ENCODE measurements around the gene AFDN. TPM values are rescaled to one million over a fixed set of nuclear protein-coding genes. Genes with fewer than 3 reads are reported as not detected.

Gene AFDN
- total and polyA plus RNA-seq, 2 experiments from 2014 or later = 66.9 to 200 TPM

DNA sequence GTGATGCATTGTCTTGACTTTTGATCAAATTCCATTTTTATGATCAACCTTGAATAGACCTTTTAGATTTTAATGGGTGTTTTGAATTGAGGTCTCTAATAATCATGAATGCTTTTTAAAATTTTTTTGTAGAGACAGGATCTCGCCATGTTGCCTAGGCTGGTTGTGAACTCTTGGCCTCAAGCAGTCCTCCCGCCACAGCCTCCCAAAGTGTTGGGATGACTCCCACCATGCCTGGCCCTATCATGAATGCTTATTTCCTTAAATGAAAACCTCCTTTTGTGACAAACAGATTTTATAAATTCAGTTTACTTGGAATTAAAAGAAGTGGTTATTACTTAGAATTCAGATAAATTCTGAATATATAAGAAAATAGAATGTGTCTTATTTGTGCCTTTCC lies 110.6 kb downstream of the AFDN start:
- no peak overlapping the region for H2AFZ ChIP-seq
- no peaks in the 10 kb centered on the region for H3K9me3 Mint-ChIP-seq

More for the DNA sequence above, 110.6 kb downstream of the AFDN start:
- Mint-ChIP-seq H3K4me1 (peaks cover 19% of the 10 kb centered on the region; the same call in 2 of the 3 replicates), H3K27ac (no peak overlapping the region), H3K4me3 (no peak overlapping the region), H3K36me3 (ENCODE audit: low read depth) (peaks cover 7% of the 10 kb centered on the region), H3K27me3 (ENCODE audit: insufficient read depth, low read depth, poor library complexity) (no peaks in the 10 kb centered on the region)
- Histone ChIP-seq H3K9me2 (ENCODE audit: insufficient read depth) (no peaks in the 10 kb centered on the region), H3K27me3 (ENCODE audit: insufficient read depth) (no peaks in the 10 kb centered on the region), H4K20me1 (replicated peaks; ENCODE audit: insufficient read depth) (peaks cover 7% of the 10 kb centered on the region; the same call in 1 of the 2 replicates), H3F3A (replicated peaks; ENCODE audit: low read depth) (no peaks in the 10 kb centered on the region), H3K27ac (ENCODE audit: low read depth) (no peak overlapping the region), H3K4me3 (no peak overlapping the region), H3K4me2 (no peak overlapping the region), H3K4me1 (ENCODE audit: insufficient read depth) (peaks cover 14% of the 10 kb centered on the region; the same call in 1 of the 2 replicates), H3K79me2 (replicated peaks; ENCODE audit: insufficient read depth) (peaks cover 21% of the 10 kb centered on the region), H3K36me3 (ENCODE audit: insufficient read depth) (peaks cover 5% of the 10 kb centered on the region; the same call in 1 of the 2 replicates)
- no peak for ATAC-seq
- no peak for DNase-seq (ENCODE audit: low spot score)
- TF ChIP-seq, protein P1, sequence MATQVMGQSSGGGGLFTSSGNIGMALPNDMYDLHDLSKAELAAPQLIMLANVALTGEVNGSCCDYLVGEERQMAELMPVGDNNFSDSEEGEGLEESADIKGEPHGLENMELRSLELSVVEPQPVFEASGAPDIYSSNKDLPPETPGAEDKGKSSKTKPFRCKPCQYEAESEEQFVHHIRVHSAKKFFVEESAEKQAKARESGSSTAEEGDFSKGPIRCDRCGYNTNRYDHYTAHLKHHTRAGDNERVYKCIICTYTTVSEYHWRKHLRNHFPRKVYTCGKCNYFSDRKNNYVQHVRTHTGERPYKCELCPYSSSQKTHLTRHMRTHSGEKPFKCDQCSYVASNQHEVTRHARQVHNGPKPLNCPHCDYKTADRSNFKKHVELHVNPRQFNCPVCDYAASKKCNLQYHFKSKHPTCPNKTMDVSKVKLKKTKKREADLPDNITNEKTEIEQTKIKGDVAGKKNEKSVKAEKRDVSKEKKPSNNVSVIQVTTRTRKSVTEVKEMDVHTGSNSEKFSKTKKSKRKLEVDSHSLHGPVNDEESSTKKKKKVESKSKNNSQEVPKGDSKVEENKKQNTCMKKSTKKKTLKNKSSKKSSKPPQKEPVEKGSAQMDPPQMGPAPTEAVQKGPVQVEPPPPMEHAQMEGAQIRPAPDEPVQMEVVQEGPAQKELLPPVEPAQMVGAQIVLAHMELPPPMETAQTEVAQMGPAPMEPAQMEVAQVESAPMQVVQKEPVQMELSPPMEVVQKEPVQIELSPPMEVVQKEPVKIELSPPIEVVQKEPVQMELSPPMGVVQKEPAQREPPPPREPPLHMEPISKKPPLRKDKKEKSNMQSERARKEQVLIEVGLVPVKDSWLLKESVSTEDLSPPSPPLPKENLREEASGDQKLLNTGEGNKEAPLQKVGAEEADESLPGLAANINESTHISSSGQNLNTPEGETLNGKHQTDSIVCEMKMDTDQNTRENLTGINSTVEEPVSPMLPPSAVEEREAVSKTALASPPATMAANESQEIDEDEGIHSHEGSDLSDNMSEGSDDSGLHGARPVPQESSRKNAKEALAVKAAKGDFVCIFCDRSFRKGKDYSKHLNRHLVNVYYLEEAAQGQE (IDR thresholded peaks at IDR 0.05; ENCODE audit: unreplicated experiment) = no peak
- TF ChIP-seq NANOG (IDR thresholded peaks at IDR 0.05; ENCODE audit: borderline replicate concordance) = no peak
- no peak for TF ChIP-seq ZNF331 (CRISPR knock-in tag; IDR thresholded peaks at IDR 0.05; ENCODE audit: low read depth)
- no peak for TF ChIP-seq STAT1 (IDR thresholded peaks at IDR 0.05; ENCODE audit: unreplicated experiment)
- no peak for TF ChIP-seq POLR2AphosphoS5 (IDR thresholded peaks at IDR 0.05; ENCODE audit: low read depth)
- TF ChIP-seq EZH2 (IDR thresholded peaks at IDR 0.05; ENCODE audit: low read depth, unreplicated experiment) = no peak
- no peak for TF ChIP-seq ETS1 (IDR thresholded peaks at IDR 0.05)
- TF ChIP-seq CREB1 (CRISPR knock-in tag; IDR thresholded peaks at IDR 0.05; ENCODE audit: low read depth) = no peak
- no peak for TF ChIP-seq JUNB (IDR thresholded peaks at IDR 0.05; ENCODE audit: unreplicated experiment)
- TF ChIP-seq, protein P2, sequence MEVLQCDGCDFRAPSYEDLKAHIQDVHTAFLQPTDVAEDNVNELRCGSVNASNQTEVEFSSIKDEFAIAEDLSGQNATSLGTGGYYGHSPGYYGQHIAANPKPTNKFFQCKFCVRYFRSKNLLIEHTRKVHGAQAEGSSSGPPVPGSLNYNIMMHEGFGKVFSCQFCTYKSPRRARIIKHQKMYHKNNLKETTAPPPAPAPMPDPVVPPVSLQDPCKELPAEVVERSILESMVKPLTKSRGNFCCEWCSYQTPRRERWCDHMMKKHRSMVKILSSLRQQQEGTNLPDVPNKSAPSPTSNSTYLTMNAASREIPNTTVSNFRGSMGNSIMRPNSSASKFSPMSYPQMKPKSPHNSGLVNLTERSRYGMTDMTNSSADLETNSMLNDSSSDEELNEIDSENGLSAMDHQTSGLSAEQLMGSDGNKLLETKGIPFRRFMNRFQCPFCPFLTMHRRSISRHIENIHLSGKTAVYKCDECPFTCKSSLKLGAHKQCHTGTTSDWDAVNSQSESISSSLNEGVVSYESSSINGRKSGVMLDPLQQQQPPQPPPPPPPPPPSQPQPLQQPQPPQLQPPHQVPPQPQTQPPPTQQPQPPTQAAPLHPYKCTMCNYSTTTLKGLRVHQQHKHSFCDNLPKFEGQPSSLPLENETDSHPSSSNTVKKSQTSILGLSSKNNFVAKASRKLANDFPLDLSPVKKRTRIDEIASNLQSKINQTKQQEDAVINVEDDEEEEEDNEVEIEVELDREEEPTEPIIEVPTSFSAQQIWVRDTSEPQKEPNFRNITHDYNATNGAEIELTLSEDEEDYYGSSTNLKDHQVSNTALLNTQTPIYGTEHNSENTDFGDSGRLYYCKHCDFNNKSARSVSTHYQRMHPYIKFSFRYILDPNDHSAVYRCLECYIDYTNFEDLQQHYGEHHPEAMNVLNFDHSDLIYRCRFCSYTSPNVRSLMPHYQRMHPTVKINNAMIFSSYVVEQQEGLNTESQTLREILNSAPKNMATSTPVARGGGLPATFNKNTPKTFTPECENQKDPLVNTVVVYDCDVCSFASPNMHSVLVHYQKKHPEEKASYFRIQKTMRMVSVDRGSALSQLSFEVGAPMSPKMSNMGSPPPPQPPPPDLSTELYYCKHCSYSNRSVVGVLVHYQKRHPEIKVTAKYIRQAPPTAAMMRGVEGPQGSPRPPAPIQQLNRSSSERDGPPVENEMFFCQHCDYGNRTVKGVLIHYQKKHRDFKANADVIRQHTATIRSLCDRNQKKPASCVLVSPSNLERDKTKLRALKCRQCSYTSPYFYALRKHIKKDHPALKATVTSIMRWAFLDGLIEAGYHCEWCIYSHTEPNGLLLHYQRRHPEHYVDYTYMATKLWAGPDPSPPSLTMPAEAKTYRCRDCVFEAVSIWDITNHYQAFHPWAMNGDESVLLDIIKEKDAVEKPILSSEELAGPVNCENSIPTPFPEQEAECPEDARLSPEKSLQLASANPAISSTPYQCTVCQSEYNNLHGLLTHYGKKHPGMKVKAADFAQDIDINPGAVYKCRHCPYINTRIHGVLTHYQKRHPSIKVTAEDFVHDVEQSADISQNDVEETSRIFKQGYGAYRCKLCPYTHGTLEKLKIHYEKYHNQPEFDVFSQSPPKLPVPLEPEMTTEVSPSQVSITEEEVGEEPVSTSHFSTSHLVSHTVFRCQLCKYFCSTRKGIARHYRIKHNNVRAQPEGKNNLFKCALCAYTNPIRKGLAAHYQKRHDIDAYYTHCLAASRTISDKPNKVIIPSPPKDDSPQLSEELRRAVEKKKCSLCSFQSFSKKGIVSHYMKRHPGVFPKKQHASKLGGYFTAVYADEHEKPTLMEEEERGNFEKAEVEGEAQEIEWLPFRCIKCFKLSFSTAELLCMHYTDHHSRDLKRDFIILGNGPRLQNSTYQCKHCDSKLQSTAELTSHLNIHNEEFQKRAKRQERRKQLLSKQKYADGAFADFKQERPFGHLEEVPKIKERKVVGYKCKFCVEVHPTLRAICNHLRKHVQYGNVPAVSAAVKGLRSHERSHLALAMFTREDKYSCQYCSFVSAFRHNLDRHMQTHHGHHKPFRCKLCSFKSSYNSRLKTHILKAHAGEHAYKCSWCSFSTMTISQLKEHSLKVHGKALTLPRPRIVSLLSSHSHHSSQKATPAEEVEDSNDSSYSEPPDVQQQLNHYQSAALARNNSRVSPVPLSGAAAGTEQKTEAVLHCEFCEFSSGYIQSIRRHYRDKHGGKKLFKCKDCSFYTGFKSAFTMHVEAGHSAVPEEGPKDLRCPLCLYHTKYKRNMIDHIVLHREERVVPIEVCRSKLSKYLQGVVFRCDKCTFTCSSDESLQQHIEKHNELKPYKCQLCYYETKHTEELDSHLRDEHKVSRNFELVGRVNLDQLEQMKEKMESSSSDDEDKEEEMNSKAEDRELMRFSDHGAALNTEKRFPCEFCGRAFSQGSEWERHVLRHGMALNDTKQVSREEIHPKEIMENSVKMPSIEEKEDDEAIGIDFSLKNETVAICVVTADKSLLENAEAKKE (CRISPR knock-in tag; IDR thresholded peaks at IDR 0.05) = no peak
- TF ChIP-seq EZH2phosphoT487 (IDR thresholded peaks at IDR 0.05; ENCODE audit: unreplicated experiment) = no peak
- TF ChIP-seq ZNF114 (CRISPR knock-in tag; IDR thresholded peaks at IDR 0.05) = no peak
